ENCODE results near the gene MRPL28.

- TF ChIP-seq CTCF (IDR thresholded peaks at IDR 0.05) = no peak
- no peak for TF ChIP-seq ZFX (IDR thresholded peaks at IDR 0.05; ENCODE audit: borderline replicate concordance)
Observed at GRCh38 chr16:353404-354290, 16.7 kb downstream of the MRPL28 start.
